Adipocyte (in vitro differentiated cells): ENCODE results near the gene TBX19.
A peak's percentile ranks its signal among the peaks of the same experiment; 100 is the strongest.

Experiments
- DNase-seq: peaks from one replicate; pipeline ENCODE4 v3.0.0-alpha.2; 2015; ENCODE audit warnings: low read depth
- H3K27me3 ChIP-seq: replicated peaks from 2 replicates; pipeline ENCODE4 v1.7.0; 2013; ENCODE audit warnings: mild to moderate bottlenecking, low read length, moderate library complexity; ENCODE audit not compliant: control insufficient read depth, insufficient read depth
- H3K36me3 ChIP-seq: 2 replicates; pipeline ENCODE4 v1.7.0; 2013; ENCODE audit warnings: low read length, mild to moderate bottlenecking, moderate library complexity; ENCODE audit not compliant: control insufficient read depth, insufficient read depth, severe bottlenecking
- H3K4me1 ChIP-seq: 2 replicates; pipeline ENCODE4 v1.7.0; 2013; ENCODE audit warnings: mild to moderate bottlenecking, low read length, moderate library complexity; ENCODE audit not compliant: control insufficient read depth, insufficient read depth
- H3K4me3 ChIP-seq: 2 replicates; pipeline ENCODE4 v1.7.0; 2013; ENCODE audit warnings: mild to moderate bottlenecking, low read length, moderate library complexity
- H3K9ac ChIP-seq: 2 replicates; pipeline ENCODE4 v1.7.0; 2013; ENCODE audit warnings: mild to moderate bottlenecking, low read length, moderate library complexity
- H3K9me3 ChIP-seq: 2 replicates; pipeline ENCODE4 v1.7.0; 2013; ENCODE audit warnings: mild to moderate bottlenecking, low read length, moderate library complexity; ENCODE audit not compliant: control insufficient read depth

TBX19 gene

GRCh38 chr1:168257397-168257796, 23.3 kb upstream of the TBX19 start:
- Histone ChIP-seq H3K36me3 (peaks cover 21% of the 10 kb centered on the region), H3K4me1 (peaks cover 21% of the 10 kb centered on the region), H3K9ac (no peak overlapping the region), H3K27me3 (no peaks in the 10 kb centered on the region), H3K4me3 (no peak overlapping the region), H3K9me3 (peaks cover 13% of the 10 kb centered on the region)
- DNase-seq, result no peak

DNA sequence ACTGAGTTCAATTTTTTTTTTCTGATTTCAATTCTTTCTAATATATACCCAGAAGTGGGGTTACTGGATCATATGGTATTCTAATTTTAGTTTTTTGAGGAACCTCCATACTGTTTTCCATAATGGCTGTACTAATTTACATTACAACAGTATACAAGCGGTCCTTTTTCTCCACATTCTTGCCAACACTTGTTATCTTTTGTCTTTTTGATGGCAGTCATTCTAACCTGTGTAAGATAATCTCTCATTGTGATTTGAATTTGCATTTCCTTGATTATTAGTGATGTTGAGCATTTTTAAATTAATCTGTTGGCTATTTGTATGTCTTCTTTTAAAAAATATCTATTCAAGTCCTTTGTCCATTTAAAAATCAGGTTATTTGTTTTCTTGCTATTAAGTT, 21.1 kb upstream of the TBX19 start:
- H3K9ac ChIP-seq, result no peak overlapping the region

DNA sequence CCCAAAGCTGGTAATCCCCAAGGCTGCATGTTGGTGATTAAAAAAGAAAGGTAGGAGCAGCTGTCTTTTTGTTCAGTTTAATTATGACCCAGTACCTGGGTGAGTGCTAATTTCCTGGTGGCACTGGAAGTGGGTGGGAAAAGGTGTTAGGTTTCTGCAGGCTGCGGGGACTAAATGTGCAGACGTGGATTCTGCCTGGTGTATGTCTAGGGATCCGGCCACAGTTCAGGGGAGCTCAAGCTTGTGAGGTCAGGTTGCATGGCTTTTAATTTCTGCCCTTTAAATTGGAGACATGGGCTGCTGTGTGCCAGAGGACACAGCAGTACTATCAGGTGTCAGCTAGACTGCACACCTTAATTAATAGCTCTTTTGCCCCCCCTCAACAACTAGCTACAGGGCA, 20.3 kb upstream of the TBX19 start:
- peaks cover 18% of the 10 kb centered on the region for H3K36me3 ChIP-seq
- no peak overlapping the region for H3K9ac ChIP-seq
- DNase-seq, result no peak
- H3K9me3 ChIP-seq, result peaks cover 13% of the 10 kb centered on the region
- no peak overlapping the region for H3K4me3 ChIP-seq
- H3K4me1 ChIP-seq, result peaks cover 16% of the 10 kb centered on the region
- H3K27me3 ChIP-seq, result no peaks in the 10 kb centered on the region

More for the DNA sequence above, 21.1 kb upstream of the TBX19 start:
- Histone ChIP-seq H3K27me3 (no peaks in the 10 kb centered on the region), H3K36me3 (peaks cover 15% of the 10 kb centered on the region), H3K4me1 (peaks cover 16% of the 10 kb centered on the region), H3K4me3 (no peak overlapping the region), H3K9me3 (peaks cover 13% of the 10 kb centered on the region)
- DNase-seq, result no peak

DNA sequence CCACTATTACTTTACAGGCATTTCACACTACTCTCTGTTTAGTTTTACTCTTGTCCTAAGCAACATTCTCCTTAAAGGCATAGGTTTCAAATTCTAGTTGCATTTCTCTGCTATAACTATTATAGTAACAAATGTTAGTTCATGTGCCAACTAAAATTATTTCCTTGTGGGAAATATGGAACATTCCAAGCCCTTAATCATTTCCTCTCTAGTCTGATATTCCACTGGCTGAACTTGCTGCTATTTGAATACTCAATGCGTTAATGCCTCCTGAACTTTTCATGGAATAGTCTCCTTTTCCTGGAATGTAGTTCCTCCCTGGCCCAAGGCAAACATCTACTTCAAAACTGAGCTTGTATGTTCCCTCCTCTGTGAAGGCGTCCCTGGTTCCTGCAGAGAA, 19.3 kb upstream of the TBX19 start:
- DNase-seq, result peak; percentile 68
- Histone ChIP-seq H3K36me3 (peaks cover 8% of the 10 kb centered on the region), H3K9ac (no peak overlapping the region), H3K27me3 (no peaks in the 10 kb centered on the region), H3K9me3 (peaks cover 3% of the 10 kb centered on the region), H3K4me1 (peaks cover 16% of the 10 kb centered on the region), H3K4me3 (peak overlapping the region; percentile 51)

DNA sequence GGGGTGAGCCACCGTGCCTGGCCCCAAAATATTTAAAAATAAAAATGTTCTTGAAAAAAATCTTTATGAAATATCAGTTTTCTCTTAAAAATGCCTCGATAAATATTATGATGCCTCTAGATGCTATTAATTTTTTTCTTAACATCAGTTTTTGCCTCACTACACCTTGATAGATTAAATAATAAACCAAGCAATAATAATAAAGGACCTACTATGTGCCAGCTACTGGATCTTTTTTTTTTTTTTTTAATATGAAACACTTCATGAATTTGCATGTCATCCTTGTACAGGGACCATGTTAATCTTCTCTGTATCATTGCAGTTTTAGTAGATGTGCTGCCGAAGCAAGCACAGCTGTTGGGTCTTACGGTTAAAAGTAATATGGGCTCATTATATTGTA, 17.5 kb upstream of the TBX19 start:
- peaks cover 16% of the 10 kb centered on the region for H3K4me1 ChIP-seq
- H3K27me3 ChIP-seq, result no peaks in the 10 kb centered on the region
- DNase-seq, result no peak
- H3K4me3 ChIP-seq, result no peak overlapping the region
- H3K9me3 ChIP-seq, result no peaks in the 10 kb centered on the region
- H3K9ac ChIP-seq, result no peak overlapping the region
- H3K36me3 ChIP-seq, result peaks cover 8% of the 10 kb centered on the region

GRCh38 chr1:168264296-168264695, 16.4 kb upstream of the TBX19 start:
- H3K4me1 ChIP-seq, result peaks cover 16% of the 10 kb centered on the region
- no peak overlapping the region for H3K9ac ChIP-seq
- no peaks in the 10 kb centered on the region for H3K27me3 ChIP-seq

DNA sequence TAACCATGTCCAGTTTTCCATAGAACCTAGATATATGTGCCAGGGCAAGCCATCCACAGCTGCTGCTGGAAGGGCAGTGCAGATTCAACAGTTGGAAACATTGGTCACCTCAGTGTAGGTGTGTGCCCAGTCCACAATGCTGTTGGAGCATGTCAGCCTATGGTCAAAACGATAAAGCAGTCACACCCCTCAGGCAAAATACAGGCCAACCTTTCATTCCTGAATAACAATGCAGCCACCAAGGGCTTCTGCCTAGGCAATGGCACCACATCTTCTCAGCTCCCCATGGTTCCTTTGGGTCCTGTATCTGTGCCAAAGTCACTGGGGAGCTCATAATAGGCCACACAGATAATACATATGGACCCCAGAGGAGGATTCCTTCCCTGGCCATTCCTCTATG, 15.1 kb upstream of the TBX19 start:
- DNase-seq, result no peak
- H3K4me1 ChIP-seq, result peaks cover 16% of the 10 kb centered on the region
- H3K9ac ChIP-seq, result no peak overlapping the region
- H3K36me3 ChIP-seq, result peaks cover 8% of the 10 kb centered on the region
- no peaks in the 10 kb centered on the region for H3K9me3 ChIP-seq
- no peak overlapping the region for H3K4me3 ChIP-seq
- H3K27me3 ChIP-seq, result no peaks in the 10 kb centered on the region

More at GRCh38 chr1:168264296-168264695, 16.4 kb upstream of the TBX19 start:
- peaks cover 8% of the 10 kb centered on the region for H3K36me3 ChIP-seq
- H3K4me3 ChIP-seq, result no peak overlapping the region
- DNase-seq, result no peak
- H3K9me3 ChIP-seq, result no peaks in the 10 kb centered on the region

DNA sequence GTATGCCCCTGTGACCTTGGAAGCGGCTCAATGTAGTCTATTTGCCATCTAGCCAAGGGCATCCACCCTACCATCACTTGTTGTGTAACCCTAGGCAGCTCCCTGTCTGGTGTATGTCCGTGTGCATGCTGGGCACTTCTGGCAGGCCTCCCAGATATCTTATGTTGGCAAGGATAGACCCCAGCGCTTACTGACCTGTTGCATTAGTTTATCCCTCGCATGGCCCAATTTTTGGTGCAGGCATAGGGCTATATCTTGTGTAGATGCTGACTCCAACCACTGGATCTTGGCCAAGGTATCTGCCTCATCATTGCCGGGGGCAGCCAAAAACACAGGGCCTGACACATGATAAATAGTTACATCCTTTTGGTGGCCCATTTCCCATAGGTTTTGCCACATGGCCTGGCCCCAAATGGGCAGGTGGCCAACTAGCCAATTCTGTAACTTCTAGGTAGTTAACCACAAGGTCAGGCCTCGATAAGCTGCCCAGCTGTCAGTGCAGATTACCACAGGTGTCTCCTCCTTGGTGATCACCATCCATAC, 14.0 kb upstream of the TBX19 start:
- Histone ChIP-seq H3K4me3 (no peak overlapping the region), H3K9ac (no peak overlapping the region), H3K27me3 (no peaks in the 10 kb centered on the region), H3K36me3 (peaks cover 8% of the 10 kb centered on the region), H3K9me3 (no peaks in the 10 kb centered on the region), H3K4me1 (peaks cover 7% of the 10 kb centered on the region)
- no peak for DNase-seq

GRCh38 chr1:168271636-168272035, 9.0 kb upstream of the TBX19 start:
- no peaks in the 10 kb centered on the region for H3K36me3 ChIP-seq
- no peak for DNase-seq
- no peak overlapping the region for H3K4me3 ChIP-seq
- H3K4me1 ChIP-seq, result no peaks in the 10 kb centered on the region
- H3K9ac ChIP-seq, result no peak overlapping the region
- H3K9me3 ChIP-seq, result no peaks in the 10 kb centered on the region
- H3K27me3 ChIP-seq, result no peaks in the 10 kb centered on the region

- Histone ChIP-seq H3K4me3 (no peak overlapping the region), H3K9ac (no peak overlapping the region), H3K36me3 (no peaks in the 10 kb centered on the region), H3K4me1 (no peaks in the 10 kb centered on the region), H3K9me3 (peaks cover 4% of the 10 kb centered on the region), H3K27me3 (no peaks in the 10 kb centered on the region)
- DNase-seq, result no peak
Measured at GRCh38 chr1:168273575-168273974, 7.1 kb upstream of the TBX19 start.

GRCh38 chr1:168279253-168279652, 1.4 kb upstream of the TBX19 start:
- Histone ChIP-seq H3K27me3 (no peaks in the 10 kb centered on the region), H3K36me3 (no peaks in the 10 kb centered on the region), H3K9me3 (peaks cover 4% of the 10 kb centered on the region)

More at GRCh38 chr1:168279253-168279652, 1.4 kb upstream of the TBX19 start:
- no peaks in the 10 kb centered on the region for H3K4me1 ChIP-seq
- no peak overlapping the region for H3K4me3 ChIP-seq
- no peak for DNase-seq
- no peak overlapping the region for H3K9ac ChIP-seq
